Stimulated activated CD8-positive, alpha-beta memory T cell treated with anti-CD3 and anti-CD28 coated beads, Interleukin-2, amount 100 ng/mL, for 48 hours (primary cell): ENCODE results near the gene LIPI.
"Not testable (repeated sequence)": the region's sequence is repeated elsewhere in the genome, so short reads cannot be mapped to it uniquely, and the experiment has no call there.

ENCODE experiments used
- DNase-seq, 2 donors: peaks; one replicate each; pipeline ENCODE4 v3.0.0-alpha.2; 2020; ENCODE audit warnings: low read depth in 2 of 2

Gene LIPI

GRCh38 chr21:14074177-14074576 lies 136.6 kb downstream of the LIPI start:
- no peak for DNase-seq

DNA sequence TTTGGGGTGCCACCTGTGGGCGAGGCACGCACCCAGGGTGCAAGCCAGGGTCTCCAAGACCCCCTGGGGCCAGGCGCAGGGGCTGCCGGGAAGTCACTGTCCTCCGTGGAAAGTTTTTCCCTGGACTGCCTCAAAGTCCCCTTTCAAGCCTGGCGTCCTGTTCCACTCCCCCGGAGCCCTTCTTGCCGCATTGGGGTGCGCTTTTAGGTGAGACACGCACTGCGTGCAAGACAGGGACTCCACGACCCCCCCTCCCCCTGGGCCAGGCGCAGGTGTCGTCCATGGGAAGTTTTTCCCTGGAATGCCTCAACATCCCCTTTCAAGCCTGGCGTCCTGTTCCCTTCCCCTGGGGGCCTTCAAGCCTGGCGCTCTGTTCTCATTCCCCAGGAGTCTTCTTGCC lies 137.1 kb downstream of the LIPI start:
- no peak for DNase-seq

- DNase-seq = no peak
These were observed 137.8 kb downstream of the LIPI start for GRCh38 chr21:14072761-14073535.

DNA sequence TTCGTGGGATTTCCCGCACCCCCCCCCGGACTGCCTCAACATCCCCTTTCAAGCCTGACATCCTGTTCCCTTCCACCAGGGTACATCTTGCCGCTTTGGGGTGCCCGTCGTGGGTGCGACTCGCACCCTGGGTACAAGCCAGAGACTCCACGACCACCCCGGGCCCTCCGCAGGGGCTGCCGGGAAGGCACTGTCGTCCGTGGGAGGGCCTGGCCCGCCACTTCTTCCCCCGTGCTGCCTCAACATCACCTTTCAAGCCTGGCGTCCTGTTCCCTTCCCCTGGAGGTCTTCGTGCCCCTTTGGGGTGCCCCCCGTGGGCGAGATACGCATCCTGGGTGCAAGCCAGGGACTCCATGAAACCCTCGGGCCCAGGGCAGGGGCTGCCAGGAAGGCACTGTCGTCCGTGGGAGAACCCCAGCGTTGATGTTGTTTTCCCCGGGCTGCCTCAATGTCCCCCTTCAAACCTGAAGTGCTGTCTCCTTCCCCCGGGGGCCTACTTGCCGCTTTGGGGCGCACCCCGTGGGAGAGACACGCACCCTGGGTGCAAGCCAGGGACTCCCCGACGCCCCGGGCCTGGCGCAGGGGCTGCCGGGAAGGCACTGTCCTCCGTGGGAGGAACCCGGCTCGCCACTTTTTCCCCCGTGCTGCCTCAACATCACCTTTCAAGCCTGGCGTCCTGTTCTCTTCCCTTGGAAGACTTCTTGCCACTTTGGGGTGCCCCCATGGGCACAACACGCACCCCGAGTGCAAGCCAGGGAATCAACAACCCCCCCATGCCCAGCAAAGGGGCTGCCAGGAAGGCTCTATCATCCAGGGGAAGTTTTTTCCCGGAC lies 138.6 kb downstream of the LIPI start:
- DNase-seq = no peak

DNA sequence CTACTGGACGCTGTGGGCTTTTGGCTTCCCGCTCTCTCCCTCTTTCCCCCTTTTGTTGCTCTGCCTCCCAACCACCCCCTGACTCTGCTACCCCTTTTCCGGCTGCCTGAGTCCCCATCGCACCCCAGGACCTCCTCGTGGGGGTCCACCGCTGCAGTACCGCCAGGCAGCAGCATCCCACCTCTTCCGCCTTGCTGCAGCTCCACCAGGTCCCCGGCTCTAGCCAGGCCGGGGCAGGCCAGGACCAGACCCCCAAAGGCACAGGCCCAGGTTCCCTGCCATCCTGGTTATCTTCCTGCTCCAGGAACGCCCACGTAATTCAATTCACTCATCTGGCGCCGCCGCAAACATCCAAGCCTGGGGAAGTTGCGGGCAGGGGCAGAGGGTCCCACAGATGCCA lies 139.8 kb downstream of the LIPI start:
- DNase-seq = no peak

DNA sequence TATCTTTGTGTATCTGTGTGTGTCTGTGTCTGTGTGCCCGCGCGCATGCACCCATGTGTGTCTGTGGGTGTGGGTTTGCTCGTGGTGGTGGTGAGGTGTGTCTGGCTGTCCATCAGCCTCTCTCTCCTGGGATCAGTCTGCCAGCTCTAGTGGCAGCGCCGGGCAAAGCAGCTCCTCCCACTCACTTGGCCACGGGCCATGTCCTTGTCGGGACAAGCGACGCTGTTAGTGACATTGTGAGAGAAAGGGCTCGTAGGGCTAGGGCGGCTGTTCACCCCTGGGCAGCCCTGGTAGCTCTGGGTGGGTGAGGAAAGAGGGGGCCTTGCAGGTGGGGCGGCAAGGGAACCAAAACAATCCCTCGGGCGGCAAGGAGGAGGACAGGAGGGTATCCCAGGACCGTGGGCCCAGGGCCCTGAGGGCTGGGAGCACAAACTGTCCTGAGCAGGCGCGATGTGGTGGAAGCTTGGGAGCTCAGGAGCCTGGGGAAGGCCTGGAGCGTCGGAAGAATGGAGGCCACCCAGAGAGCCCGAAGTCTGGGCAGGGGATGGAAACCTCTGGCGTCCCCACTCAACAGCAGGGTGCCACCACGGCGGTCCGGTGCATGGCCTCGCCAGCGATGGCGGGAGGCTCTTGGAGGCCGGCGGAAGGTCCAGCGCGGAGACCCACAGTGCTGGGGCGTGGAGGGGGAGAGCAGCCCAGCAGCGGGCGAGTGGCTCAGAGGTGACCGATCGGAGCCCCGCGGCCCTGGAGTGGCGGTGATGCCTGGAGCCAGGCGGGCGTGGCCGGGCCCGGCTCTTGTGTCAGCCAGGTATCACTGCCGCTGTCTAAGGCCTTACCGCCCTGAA lies 140.5 kb downstream of the LIPI start:
- no peak for DNase-seq

DNA sequence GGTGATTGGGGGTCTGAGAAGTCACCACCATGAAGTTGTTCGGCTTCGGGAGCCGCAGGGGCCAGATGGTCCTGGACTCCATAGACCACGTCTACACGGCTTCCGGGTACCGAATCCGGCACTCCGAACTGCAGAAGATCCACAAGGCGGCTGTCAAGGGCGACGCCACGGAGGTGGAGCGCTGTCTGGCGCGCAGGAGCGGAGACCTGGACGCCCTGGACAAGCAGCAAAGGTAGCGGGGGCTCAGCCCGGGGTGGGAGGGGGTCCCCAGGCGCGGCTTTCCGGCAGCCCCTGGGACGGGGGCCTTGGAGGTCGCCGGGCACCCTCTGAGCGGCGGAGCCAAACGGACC lies 146.5 kb downstream of the LIPI start:
- no peak for DNase-seq

DNA sequence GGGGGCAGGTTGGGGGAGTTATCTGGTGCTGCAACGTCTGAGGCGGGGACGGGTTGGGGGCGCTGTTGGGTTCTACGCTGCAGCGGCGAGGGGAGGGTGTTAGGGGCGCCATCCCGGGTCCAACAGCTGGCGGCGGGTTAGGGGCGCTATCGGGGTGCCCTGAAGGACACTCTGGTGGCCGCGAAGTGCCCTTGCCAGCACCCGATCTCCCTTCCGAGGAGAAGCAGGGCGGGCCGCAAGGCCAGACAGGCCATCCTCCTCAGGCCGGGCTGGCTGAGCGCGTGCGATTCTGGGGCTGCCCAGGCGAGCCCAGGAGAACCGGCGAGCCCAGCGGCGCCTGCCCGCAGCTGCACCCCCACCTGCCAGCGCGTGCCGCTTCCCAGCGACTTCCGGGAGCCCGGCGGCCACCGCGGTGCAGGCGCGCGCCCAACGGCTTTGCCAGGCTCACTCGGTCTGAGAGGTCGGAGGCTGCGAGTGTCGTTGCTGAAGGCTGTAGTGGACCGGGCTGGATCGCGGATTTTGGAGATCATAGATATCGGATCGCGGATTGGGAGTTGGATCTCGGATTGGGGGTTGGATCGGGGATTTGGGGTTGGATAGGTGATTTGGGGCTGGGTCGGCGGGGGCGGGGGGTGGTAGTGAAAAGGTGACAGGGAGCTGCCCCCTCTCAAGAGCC lies 147.0 kb downstream of the LIPI start:
- DNase-seq = not testable (repeated sequence)

DNA sequence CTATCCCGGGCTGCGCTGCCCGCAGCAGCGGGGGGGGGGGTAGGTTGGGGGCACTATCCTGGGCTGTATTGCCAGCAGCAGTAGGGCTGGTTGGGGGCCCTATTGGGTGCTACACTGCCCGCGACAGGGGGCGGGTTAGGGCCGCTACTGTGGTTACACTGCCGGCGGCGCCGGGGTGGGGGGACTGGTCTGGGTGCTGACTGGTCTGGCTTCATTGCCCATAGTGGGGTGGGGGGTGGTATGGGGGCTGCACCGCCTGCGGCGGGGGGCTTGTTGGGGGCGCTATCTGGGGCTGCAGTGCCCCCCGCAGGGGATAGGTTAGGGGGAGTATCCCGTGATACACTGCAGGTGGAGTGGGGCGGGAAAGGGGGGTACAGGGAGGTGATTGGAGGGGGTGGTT lies 148.1 kb downstream of the LIPI start:
- DNase-seq = not testable (repeated sequence)

DNA sequence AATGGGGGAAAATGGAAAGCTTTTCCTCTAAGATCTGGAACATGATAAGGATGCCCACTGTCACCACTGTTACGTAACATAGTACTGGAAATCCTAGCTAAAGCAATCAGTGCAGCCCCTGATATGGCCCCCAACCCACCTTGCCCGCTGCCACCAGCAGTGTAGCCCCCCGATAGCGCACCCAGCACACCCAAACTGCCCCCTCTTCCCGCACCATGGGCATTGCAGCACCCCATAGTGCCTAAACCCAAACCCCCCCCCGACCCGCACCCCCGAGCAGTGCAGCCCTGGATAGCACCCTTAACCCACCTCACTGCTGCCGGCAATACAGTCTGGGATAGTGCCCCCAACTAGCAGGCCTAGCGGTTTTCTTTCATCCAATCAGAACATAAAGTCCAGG lies 148.9 kb downstream of the LIPI start:
- not testable (repeated sequence) for DNase-seq

- DNase-seq = not testable (repeated sequence)
These were observed 151.6 kb downstream of the LIPI start for GRCh38 chr21:14058995-14059627.
